Smooth muscle cell (in vitro differentiated cells): ENCODE measurements around the gene UBXN4. TPM values are rescaled to one million over a fixed set of nuclear protein-coding genes. Genes with fewer than 3 reads are reported as not detected.

Experiments
- DNase-seq: peaks from one replicate; lab custom pipeline; 2025; ENCODE audit not compliant: unreplicated experiment; lab: John Stamatoyannopoulos, UW
- H2AFZ ChIP-seq: fragments of 200-600 bp; sonication (generic); 2 replicates; pipeline ENCODE4 v1.6.0; 2016; ENCODE audit warnings: antibody characterized with exemption, low read depth, mild to moderate bottlenecking
- H3F3A ChIP-seq: fragments of 200-600 bp; sonication (generic); 2 replicates; pipeline ENCODE4 v1.6.0; 2017; ENCODE audit warnings: antibody characterized with exemption, low read depth
- H3K27ac ChIP-seq: fragments of 200-600 bp; sonication (generic); 2 replicates; pipeline ENCODE4 v1.5.1; 2016; ENCODE audit warnings: low read depth, mild to moderate bottlenecking
- H3K27me3 ChIP-seq: fragments of 200-600 bp; sonication (generic); 2 replicates; pipeline ENCODE4 v1.6.1; 2016; ENCODE audit warnings: low read depth, mild to moderate bottlenecking
- H3K36me3 ChIP-seq: fragments of 200-600 bp; sonication (generic); 2 replicates; pipeline ENCODE4 v1.5.1; 2016; ENCODE audit warnings: low read depth
- H3K4me1 ChIP-seq: fragments of 200-600 bp; sonication (generic); 2 replicates; pipeline ENCODE4 v1.5.1; 2016; ENCODE audit warnings: low read depth
- H3K4me2 ChIP-seq: fragments of 200-600 bp; sonication (generic); 2 replicates; pipeline ENCODE4 v1.6.0; 2016; ENCODE audit warnings: mild to moderate bottlenecking
- H3K4me3 ChIP-seq: fragments of 200-600 bp; sonication (generic); 2 replicates; pipeline ENCODE4 v1.5.1; 2016; ENCODE audit warnings: mild to moderate bottlenecking
- H3K79me2 ChIP-seq: fragments of 200-600 bp; sonication (generic); 2 replicates; pipeline ENCODE4 v1.6.0; 2016; ENCODE audit warnings: low read depth, mild to moderate bottlenecking
- H3K9ac ChIP-seq: fragments of 200-600 bp; sonication (generic); 2 replicates; pipeline ENCODE4 v1.6.0; 2016; ENCODE audit warnings: low read depth
- H3K9me3 ChIP-seq: fragments of 200-600 bp; sonication (generic); replicated peaks from 2 replicates; pipeline ENCODE4 v1.5.1; 2016; ENCODE audit warnings: low read depth
- H4K20me1 ChIP-seq: fragments of 200-600 bp; sonication (generic); 2 replicates; pipeline ENCODE4 v1.6.0; 2016; ENCODE audit warnings: low read depth
- CTCF ChIP-seq: fragments of 200-600 bp; sonication (generic); IDR thresholded peaks from 2 replicates; pipeline ENCODE4 v1.5.1; 2017; ENCODE audit warnings: borderline replicate concordance, mild to moderate bottlenecking, antibody characterized with exemption; ENCODE audit not compliant: insufficient read depth, poor library complexity, severe bottlenecking
- WGBS: methylation state at CpG from one replicate; pipeline ENCODE4 v1.1.7; 2016; ENCODE audit warnings: low lambda C conversion rate; 5-methylcytosine and 5-hydroxymethylcytosine counted together
- polyA plus RNA-seq: library from polyadenylated mRNA; unstranded; fragments of >200 nt; fragmentation: Nextera tagmentation; extraction: Ambion mirVana; gene quantifications from 2 replicates; pipeline ENCODE4 v1.2.1, GENCODE V29; 2016
- total RNA-seq: library from RNA; depleted of rRNA; stranded (reverse); fragments of >200 nt; gene quantifications from 2 replicates; pipeline ENCODE4 v1.2.3, GENCODE V29; 2014

The UBXN4 gene
- total and polyA plus RNA-seq, 2 experiments from 2014 or later: 87.1 to 130 TPM

- Histone ChIP-seq H3K4me3 (no peak overlapping the region), H3K79me2 (no peaks in the 10 kb centered on the region), H3K9me3 (peaks cover 3% of the 10 kb centered on the region), H3K27me3 (no peaks in the 10 kb centered on the region), H3K4me1 (no peaks in the 10 kb centered on the region), H3K4me2 (peak overlapping the region; percentile 7), H3K9ac (no peak overlapping the region), H3K27ac (peak overlapping the region; percentile 28), H3K36me3 (peaks cover 39% of the 10 kb centered on the region), H3F3A (peaks cover 10% of the 10 kb centered on the region), H2AFZ (no peak overlapping the region), H4K20me1 (no peaks in the 10 kb centered on the region)
- DNase-seq: no peak
- WGBS: 84% methylated on average over 5 of the region's 5 CpGs
- no peak for TF ChIP-seq CTCF
These were observed 45.2 kb downstream of the UBXN4 start for GRCh38 chr2:135786823-135787222.

- Histone ChIP-seq H3K4me3 (no peak overlapping the region), H3K9ac (no peak overlapping the region), H3K79me2 (no peaks in the 10 kb centered on the region), H3K4me2 (no peak overlapping the region), H3K27ac (no peak overlapping the region), H3K27me3 (no peaks in the 10 kb centered on the region), H3K36me3 (peaks cover 5% of the 10 kb centered on the region), H3K9me3 (peaks cover 3% of the 10 kb centered on the region), H4K20me1 (no peaks in the 10 kb centered on the region), H3K4me1 (no peaks in the 10 kb centered on the region), H2AFZ (no peak overlapping the region), H3F3A (no peaks in the 10 kb centered on the region)
- TF ChIP-seq CTCF: no peak
- 97% methylated on average over 10 of the region's 10 CpGs for WGBS
- DNase-seq: no peak
These were observed 48.8 kb downstream of the UBXN4 start for GRCh38 chr2:135790423-135790822.

GRCh38 chr2:135791418-135792190 is 49.9 kb downstream of the UBXN4 start:
- Histone ChIP-seq H3K4me2 (no peak overlapping the region), H3K27ac (no peak overlapping the region), H3F3A (no peaks in the 10 kb centered on the region), H3K4me3 (no peak overlapping the region), H2AFZ (no peak overlapping the region), H3K9ac (no peak overlapping the region), H3K4me1 (no peaks in the 10 kb centered on the region), H3K9me3 (no peaks in the 10 kb centered on the region), H3K36me3 (no peaks in the 10 kb centered on the region), H3K79me2 (no peaks in the 10 kb centered on the region), H3K27me3 (no peaks in the 10 kb centered on the region), H4K20me1 (no peaks in the 10 kb centered on the region)
- no peak for DNase-seq
- WGBS: 96% methylated on average over 2 of the region's 2 CpGs
- no peak for TF ChIP-seq CTCF
